Neural progenitor cell (in vitro differentiated cells): Measurements from ENCODE around the gene PGAP6. TPM values are rescaled to one million over a fixed set of nuclear protein-coding genes. Genes with fewer than 3 reads are reported as not detected.

Experiments used
- DNase-seq: peaks from one replicate; pipeline ENCODE4 v3.0.0-alpha.2; 2016; ENCODE audit warnings: low spot score
- H2AFZ ChIP-seq: fragments of 200-600 bp; sonication (generic); replicated peaks from 2 replicates; pipeline ENCODE4 v1.6.1; 2016; ENCODE audit warnings: antibody characterized with exemption
- H3F3A ChIP-seq: fragments of 200-600 bp; sonication (generic); 2 replicates; pipeline ENCODE4 v1.6.1; 2016; ENCODE audit warnings: antibody characterized with exemption, low read depth
- H3K27ac ChIP-seq: fragments of 200-600 bp; sonication (generic); 2 replicates; pipeline ENCODE4 v1.5.1; 2016; ENCODE audit warnings: mild to moderate bottlenecking
- H3K27me3 ChIP-seq: fragments of 200-600 bp; sonication (generic); 2 replicates; pipeline ENCODE4 v1.6.1; 2016; ENCODE audit warnings: mild to moderate bottlenecking, moderate library complexity
- H3K36me3 ChIP-seq: fragments of 200-600 bp; sonication (generic); 2 replicates; pipeline ENCODE4 v1.5.1; 2016
- H3K4me1 ChIP-seq: fragments of 200-600 bp; sonication (generic); 2 replicates; pipeline ENCODE4 v1.6.1; 2016; ENCODE audit warnings: mixed run types
- H3K4me2 ChIP-seq: fragments of 200-600 bp; sonication (generic); 2 replicates; pipeline ENCODE4 v1.6.1; 2016
- H3K4me3 ChIP-seq: fragments of 200-600 bp; sonication (generic); 2 replicates; pipeline ENCODE4 v1.5.1; 2016
- H3K79me2 ChIP-seq: fragments of 200-600 bp; sonication (generic); 2 replicates; pipeline ENCODE4 v1.6.1; 2016; ENCODE audit warnings: low read depth
- H3K9ac ChIP-seq: fragments of 200-600 bp; sonication (generic); 2 replicates; pipeline ENCODE4 v1.6.1; 2016
- H3K9me3 ChIP-seq: fragments of 200-600 bp; sonication (generic); 2 replicates; pipeline ENCODE4 v1.5.1; 2016; ENCODE audit warnings: low read depth
- H4K20me1 ChIP-seq: fragments of 200-600 bp; sonication (generic); 2 replicates; pipeline ENCODE4 v1.6.1; 2016; ENCODE audit warnings: low read depth
- H3K27ac Mint-ChIP-seq: 3 replicates; pipeline ENCODE4 v1.8.0; 2021; ENCODE audit warnings: mixed read lengths
- H3K27me3 Mint-ChIP-seq: 2 replicates; pipeline ENCODE4 v1.8.0; 2022; ENCODE audit warnings: low read depth, mild to moderate bottlenecking, inconsistent platforms, moderate library complexity, mixed read lengths; ENCODE audit not compliant: insufficient read depth
- H3K36me3 Mint-ChIP-seq: 3 replicates; pipeline ENCODE4 v1.8.0; 2021; ENCODE audit warnings: mixed read lengths
- H3K4me1 Mint-ChIP-seq: 3 replicates; pipeline ENCODE4 v1.8.0; 2021; ENCODE audit warnings: mixed read lengths
- H3K4me3 Mint-ChIP-seq: 3 replicates; pipeline ENCODE4 v1.8.0; 2021; ENCODE audit warnings: mild to moderate bottlenecking, moderate library complexity, mixed read lengths
- H3K9me3 Mint-ChIP-seq: 3 replicates; pipeline ENCODE4 v1.8.0; 2020; ENCODE audit warnings: mixed read lengths
- CTCF ChIP-seq: fragments of 200-600 bp; sonication (generic); IDR thresholded peaks from 2 replicates; pipeline ENCODE4 v1.5.1; 2017; ENCODE audit warnings: antibody characterized with exemption, mild to moderate bottlenecking
- EZH2 ChIP-seq: fragments of 200-600 bp; sonication (generic); IDR thresholded peaks from 2 replicates; pipeline ENCODE4 v1.6.1; 2017; ENCODE audit warnings: antibody characterized with exemption, mild to moderate bottlenecking, moderate library complexity
- EZH2phosphoT487 ChIP-seq: fragments of 200-600 bp; sonication (generic); IDR thresholded peaks from 2 replicates; pipeline ENCODE4 v1.6.1; 2017; ENCODE audit warnings: antibody characterized with exemption
- total RNA-seq: library from RNA; depleted of rRNA; stranded (reverse); fragments of >200 nt; gene quantifications from 2 replicates; pipeline ENCODE4 v1.2.3, GENCODE V29; 2015; ENCODE audit warnings: low replicate concordance

PGAP6 gene
- total RNA-seq, 1 donor from 2014 or later, result 16.7 TPM

GRCh38 chr16:401468-402348 lies 19.9 kb upstream of the PGAP6 start, which contains the start of gene DECR2:
DECR2 (plus strand) TSS chr16:401885; CDS start chr16:401964, 79 bp downstream.
- H3K36me3 Mint-ChIP-seq, result peaks cover 2% of the 10 kb centered on the region
- H3K9me3 ChIP-seq, result no peaks in the 10 kb centered on the region
- DNase-seq, result peak; percentile 98
- H3K27me3 Mint-ChIP-seq, result peaks cover 1% of the 10 kb centered on the region
- peaks cover 6% of the 10 kb centered on the region for H3K79me2 ChIP-seq
- H3K4me1 Mint-ChIP-seq, result peaks cover 14% of the 10 kb centered on the region
- H3K9ac ChIP-seq, result peak within 1 kb of the TSS; percentile 55
- H3K27ac Mint-ChIP-seq, result no peak within 1 kb of the TSS
- H3K4me3 ChIP-seq, result peak within 1 kb of the TSS; percentile 69
- H4K20me1 ChIP-seq, result peaks cover 26% of the 10 kb centered on the region
- H3K9me3 Mint-ChIP-seq, result no peaks in the 10 kb centered on the region
- no peaks in the 10 kb centered on the region for H3K36me3 ChIP-seq
- peak within 1 kb of the TSS; percentile 48 for H2AFZ ChIP-seq
- peak within 1 kb of the TSS; percentile 83 for H3K4me3 Mint-ChIP-seq
- H3K27me3 ChIP-seq, result peaks cover under 1% of the 10 kb centered on the region
- peak within 1 kb of the TSS; percentile 79 for H3K4me2 ChIP-seq
- peak within 1 kb of the TSS; percentile 79 for H3K27ac ChIP-seq
- no peaks in the 10 kb centered on the region for H3K4me1 ChIP-seq
- H3F3A ChIP-seq, result peaks cover 57% of the 10 kb centered on the region
- TF ChIP-seq EZH2 (no peak), CTCF (peak; percentile 55), EZH2phosphoT487 (no peak)

- Mint-ChIP-seq H3K9me3 (no peaks in the 10 kb centered on the region), H3K4me1 (peaks cover 23% of the 10 kb centered on the region), H3K27me3 (peaks cover 5% of the 10 kb centered on the region), H3K4me3 (peak overlapping the region; percentile 83), H3K27ac (no peak overlapping the region), H3K36me3 (peaks cover 2% of the 10 kb centered on the region)
- Histone ChIP-seq H3K4me2 (peak overlapping the region; percentile 79), H3K36me3 (no peaks in the 10 kb centered on the region), H3K9me3 (no peaks in the 10 kb centered on the region), H3K27me3 (peaks cover 2% of the 10 kb centered on the region), H4K20me1 (peaks cover 26% of the 10 kb centered on the region), H3K27ac (no peak overlapping the region), H3K4me1 (peaks cover 7% of the 10 kb centered on the region), H2AFZ (no peak overlapping the region), H3K9ac (no peak overlapping the region), H3K4me3 (no peak overlapping the region), H3F3A (peaks cover 70% of the 10 kb centered on the region), H3K79me2 (peaks cover 6% of the 10 kb centered on the region)
- TF ChIP-seq EZH2phosphoT487 (no peak), EZH2 (no peak), CTCF (no peak)
- DNase-seq, result no peak
Measured at GRCh38 chr16:400061-400591, 18.3 kb upstream of the PGAP6 start.

- Histone ChIP-seq H3K4me2 (no peak overlapping the region), H3K27ac (no peak overlapping the region), H3K4me1 (peaks cover 7% of the 10 kb centered on the region), H3F3A (peaks cover 70% of the 10 kb centered on the region), H4K20me1 (peaks cover 26% of the 10 kb centered on the region), H3K27me3 (peaks cover 2% of the 10 kb centered on the region), H3K36me3 (no peaks in the 10 kb centered on the region), H3K9ac (no peak overlapping the region), H3K79me2 (peaks cover 6% of the 10 kb centered on the region), H2AFZ (no peak overlapping the region), H3K4me3 (no peak overlapping the region), H3K9me3 (no peaks in the 10 kb centered on the region)
- Mint-ChIP-seq H3K4me3 (peak overlapping the region; percentile 81), H3K27me3 (peaks cover 5% of the 10 kb centered on the region), H3K9me3 (no peaks in the 10 kb centered on the region), H3K4me1 (peaks cover 23% of the 10 kb centered on the region), H3K27ac (no peak overlapping the region), H3K36me3 (peaks cover 2% of the 10 kb centered on the region)
- TF ChIP-seq CTCF, result no peak
- no peak for TF ChIP-seq EZH2phosphoT487
- DNase-seq, result no peak
Measured at GRCh38 chr16:399340-400019, 17.7 kb upstream of the PGAP6 start.
